HG03460 (cell line): ENCODE results near the gene WDR74.
"Not testable (repeated sequence)": the region's sequence is repeated elsewhere in the genome, so short reads cannot be mapped to it uniquely, and the experiment has no call there.

Experiments used
- ATAC-seq: cut with Tn5 transposase; IDR thresholded peaks from one replicate; pipeline ENCODE4 v1.9.1; 2021; ENCODE audit not compliant: unreplicated experiment

WDR74 gene

GRCh38 chr11:62839050-62839945, at the start of gene WDR74:
WDR74 (minus strand) TSS chr11:62839590; CDS start chr11:62839570, 20 bp downstream.
- peak; percentile 49 for ATAC-seq

- ATAC-seq = no peak
These were observed 49.7 kb upstream of the WDR74 start for GRCh38 chr11:62889126-62889483.

DNA sequence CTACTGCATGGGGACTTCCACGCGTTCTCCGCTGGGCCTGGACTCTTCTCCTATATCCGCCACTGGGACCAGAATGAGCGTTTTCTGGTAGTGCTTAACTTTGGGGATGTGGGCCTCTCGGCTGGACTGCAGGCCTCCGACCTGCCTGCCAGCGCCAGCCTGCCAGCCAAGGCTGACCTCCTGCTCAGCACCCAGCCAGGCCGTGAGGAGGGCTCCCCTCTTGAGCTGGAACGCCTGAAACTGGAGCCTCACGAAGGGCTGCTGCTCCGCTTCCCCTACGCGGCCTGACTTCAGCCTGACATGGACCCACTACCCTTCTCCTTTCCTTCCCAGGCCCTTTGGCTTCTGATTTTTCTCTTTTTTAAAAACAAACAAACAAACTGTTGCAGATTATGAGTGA, 49.0 kb upstream of the WDR74 start:
- no peak for ATAC-seq

DNA sequence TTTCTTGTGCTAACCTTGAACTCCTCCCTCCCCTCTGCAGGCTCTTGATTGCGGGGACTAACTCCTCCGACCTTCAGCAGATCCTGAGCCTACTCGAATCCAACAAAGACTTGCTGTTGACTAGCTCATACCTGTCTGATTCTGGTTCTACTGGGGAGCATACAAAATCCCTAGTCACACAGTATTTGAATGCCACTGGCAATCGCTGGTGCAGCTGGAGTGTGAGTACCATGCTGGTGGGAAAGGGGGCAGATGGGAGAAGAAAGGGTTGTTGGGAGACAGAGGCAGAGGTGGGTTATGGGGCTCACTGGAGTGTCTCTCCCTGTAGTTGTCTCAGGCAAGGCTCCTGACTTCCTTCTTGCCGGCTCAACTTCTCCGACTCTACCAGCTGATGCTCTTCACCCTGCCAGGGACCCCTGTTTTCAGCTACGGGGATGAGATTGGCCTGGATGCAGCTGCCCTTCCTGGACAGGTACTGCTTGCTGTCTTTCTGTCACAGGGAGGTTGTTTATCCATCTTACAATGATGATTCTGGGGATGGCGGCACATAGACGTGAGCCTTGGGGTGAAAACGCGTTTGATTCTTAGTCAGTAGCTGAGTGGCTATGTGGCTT, 45.9 kb upstream of the WDR74 start:
- no peak for ATAC-seq

DNA sequence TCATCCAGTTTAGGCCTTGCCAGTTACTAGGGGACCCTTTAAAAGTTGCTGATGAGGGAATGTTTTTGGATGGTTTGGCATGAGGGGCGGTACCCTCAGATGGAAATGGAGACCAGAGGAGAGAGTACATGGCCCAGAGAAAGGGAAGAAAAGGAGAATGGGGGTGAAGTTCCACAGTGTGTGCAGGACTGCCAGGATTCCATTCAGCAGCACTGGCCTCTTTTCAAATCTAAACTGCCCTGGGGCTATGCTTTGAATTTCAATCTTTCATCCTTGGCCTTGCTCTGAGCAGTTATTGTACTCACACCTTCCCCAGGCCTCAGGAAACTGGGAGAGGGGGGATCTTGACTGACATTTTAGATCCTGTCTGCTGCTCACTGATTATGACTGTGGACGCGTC, 44.3 kb upstream of the WDR74 start:
- no peak for ATAC-seq

DNA sequence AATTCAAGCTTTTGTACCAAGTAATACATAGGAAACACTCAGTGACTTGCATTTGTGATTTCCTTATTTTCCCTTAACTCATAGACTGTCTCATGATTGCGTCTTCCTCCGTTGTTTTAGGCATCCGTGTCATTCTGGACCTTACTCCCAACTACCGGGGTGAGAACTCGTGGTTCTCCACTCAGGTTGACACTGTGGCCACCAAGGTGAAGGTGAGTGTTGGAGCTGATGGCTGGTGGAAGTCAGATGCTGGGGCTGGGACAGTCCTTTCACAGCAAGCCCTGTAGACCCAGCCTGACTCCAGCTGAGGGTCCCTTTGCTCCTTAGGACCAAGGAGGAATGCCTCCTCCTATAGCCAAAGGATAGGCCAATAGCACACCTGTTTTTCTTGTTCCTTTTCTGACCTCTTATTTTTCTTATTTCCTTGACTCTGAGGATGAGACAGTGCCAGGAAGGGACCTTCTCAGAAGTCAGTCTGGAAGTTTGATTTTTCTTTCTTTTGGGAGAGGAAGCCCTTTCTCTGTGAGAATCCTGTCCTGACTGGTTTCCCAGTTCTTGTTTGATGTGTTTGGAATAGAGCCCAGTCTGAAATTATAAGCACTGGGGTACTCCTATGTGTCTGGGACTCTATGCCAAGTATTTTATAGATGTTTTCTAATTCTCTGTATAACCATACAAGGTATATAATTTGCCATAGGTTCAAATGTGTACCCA, 43.6 kb upstream of the WDR74 start:
- no peak for ATAC-seq

DNA sequence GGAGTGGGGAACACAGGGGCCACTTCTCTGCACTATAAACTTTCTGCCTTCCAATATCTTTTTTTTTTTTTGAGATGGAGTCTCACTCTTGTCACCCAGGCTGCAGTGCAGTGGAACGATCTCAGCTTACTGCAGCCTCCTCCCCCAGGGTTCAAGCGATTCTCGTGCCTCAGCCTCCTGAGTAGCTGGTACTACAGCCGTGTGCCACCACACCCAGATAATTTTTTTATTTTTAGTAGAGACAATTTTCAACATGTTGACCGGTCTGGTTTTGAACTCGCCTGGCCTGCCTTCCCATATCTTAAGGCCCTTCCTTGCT, 43.0 kb upstream of the WDR74 start:
- no peak for ATAC-seq

GRCh38 chr11:62881579-62882430, 42.4 kb upstream of the WDR74 start:
- ATAC-seq = peak; percentile 47

- peak; percentile 71 for ATAC-seq
These were observed 41.6 kb upstream of the WDR74 start, which contains the start of gene SLC3A2 for GRCh38 chr11:62880803-62881578. SLC3A2 (plus strand) TSS chr11:62880896; CDS start chr11:62881024, 128 bp downstream.

- ATAC-seq = peak; percentile 14
These were observed 40.9 kb upstream of the WDR74 start for GRCh38 chr11:62880231-62880802.

- ATAC-seq = no peak
These were observed 40.0 kb upstream of the WDR74 start for GRCh38 chr11:62879235-62879978.

DNA sequence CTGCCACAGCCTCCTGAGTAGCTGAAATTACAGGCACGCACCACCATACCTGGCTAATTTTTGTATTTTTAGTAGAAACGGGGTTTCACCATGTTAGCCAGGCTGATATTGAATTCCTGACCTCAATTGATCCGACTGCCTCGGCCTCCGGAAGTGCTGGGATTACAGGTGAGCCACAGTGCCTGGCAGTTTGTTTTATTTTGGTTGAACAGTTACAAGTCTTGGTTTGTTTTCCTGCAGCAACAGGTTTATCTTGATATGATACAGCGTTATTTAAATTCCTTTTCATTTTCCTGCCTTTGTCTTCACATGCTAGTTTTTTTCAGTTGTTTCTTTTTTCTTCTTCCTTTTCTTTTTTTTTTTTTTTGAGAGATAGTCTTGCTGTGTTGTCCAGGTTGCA, 37.3 kb upstream of the WDR74 start:
- ATAC-seq = no peak

DNA sequence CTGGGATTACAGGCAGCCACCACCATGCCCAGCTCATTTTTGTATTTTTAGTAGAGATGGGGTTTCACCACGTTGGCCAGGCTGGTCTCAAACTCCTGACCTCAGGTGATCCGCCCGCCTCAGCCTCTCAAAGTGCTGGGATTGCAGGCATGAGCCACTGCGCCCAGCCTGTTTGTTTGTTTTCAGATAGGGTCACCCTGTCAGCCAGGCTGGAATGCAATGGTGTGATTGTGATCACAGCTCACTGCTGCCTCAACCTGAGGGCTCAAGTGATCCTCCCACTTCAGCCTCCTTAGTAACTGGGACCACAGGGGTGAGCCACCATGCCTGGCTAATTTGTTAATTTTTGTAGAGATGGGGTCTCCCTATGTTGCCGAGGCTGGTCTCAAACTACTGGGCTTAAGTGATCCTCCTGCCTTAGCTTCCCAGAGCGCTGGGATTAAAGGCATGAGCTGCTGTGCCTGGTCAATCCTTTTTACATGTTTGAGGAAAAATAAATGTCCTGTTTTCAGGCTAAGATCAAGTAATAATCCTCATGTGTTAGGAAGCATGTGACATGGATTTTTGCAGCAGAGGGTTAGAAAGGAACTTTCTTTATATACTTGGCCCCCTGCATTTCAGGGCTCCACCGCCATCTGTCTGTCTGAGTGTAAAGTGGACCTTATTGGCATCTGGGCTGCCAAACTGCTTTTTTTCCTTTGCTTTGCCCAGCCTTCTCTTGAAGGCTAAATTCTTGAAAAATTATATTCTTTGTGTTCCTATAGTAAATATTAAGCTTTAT, 36.5 kb upstream of the WDR74 start:
- ATAC-seq = no peak

DNA sequence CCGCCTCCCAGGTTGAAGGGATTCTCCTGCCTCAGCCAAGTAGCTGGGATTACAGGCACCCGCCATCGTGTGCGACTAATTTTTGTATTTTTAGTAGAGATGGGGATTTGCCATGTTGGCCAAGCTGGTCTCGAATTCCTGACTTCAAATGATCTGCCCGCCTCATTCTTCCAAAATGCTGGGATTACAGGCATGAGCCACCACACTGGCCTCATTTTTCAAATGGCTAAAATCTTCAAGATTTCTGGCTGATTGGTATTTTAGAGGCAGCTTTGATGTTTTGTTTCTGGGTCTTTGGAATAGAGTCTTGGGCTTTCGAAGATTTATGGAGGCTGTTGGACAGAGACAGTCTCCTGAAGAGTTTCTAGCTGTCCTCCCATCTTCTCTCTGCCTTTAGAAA, 35.5 kb upstream of the WDR74 start:
- no peak for ATAC-seq

GRCh38 chr11:62865635-62866034, 26.2 kb upstream of the WDR74 start:
- no peak for ATAC-seq

GRCh38 chr11:62863687-62864335, 24.4 kb upstream of the WDR74 start:
- ATAC-seq = no peak

- not testable (repeated sequence) for ATAC-seq
These were observed 22.3 kb upstream of the WDR74 start for GRCh38 chr11:62861564-62862192.
